ENCODE data around the gene NPHP3. TPM values are rescaled to one million over a fixed set of nuclear protein-coding genes. Genes with fewer than 3 reads are reported as not detected.

The NPHP3 gene
- total and polyA plus RNA-seq, 2 donors (not counting 1 experiment from before 2014, with no cell fraction given) = 18.4 to 47.8 TPM

- TF ChIP-seq EZH2 (IDR thresholded peaks at IDR 0.05; ENCODE audit: borderline replicate concordance, insufficient read depth, low read depth, low read length, poor library complexity, severe bottlenecking) (no peak), CTCF (IDR thresholded peaks at IDR 0.05) (no peak)
- H3K4me2 ChIP-seq (replicated peaks; ENCODE audit: low read depth, low read length, poor library complexity, severe bottlenecking) = no peak overlapping the region
- ChIA-PET POLR2A (interaction anchor here (0.6 kb wide), 1 partner anchor 769 kb away, joined by 3 read pairs; no protein-coding TSS in a partner anchor), CTCF (interaction anchor here (1.0 kb wide), 1 partner anchor 13 kb away, joined by 3 read pairs; no protein-coding TSS in a partner anchor)
- peaks cover 6 to 9% of the 10 kb centered on the region in 2 donors for H3K4me1 ChIP-seq (ENCODE audit: control insufficient read depth in 2 of 2, insufficient read depth in 2 of 2, low read length in 2 of 2)
- Mint-ChIP-seq H3K4me3 (no peak overlapping the region), H3K27ac (no peak overlapping the region), H3K27me3 (no peaks in the 10 kb centered on the region), H3K9me3 (ENCODE audit: insufficient read depth) (no peaks in the 10 kb centered on the region), H3K4me1 (peaks cover 10% of the 10 kb centered on the region)
- no peaks in the 10 kb centered on the region for H3K27me3 ChIP-seq (replicated peaks in 1 of 4; ENCODE audit: control extremely low read depth in 1 of 4, control insufficient read depth in 3 of 4, insufficient read depth in 4 of 4, low read length in 3 of 4)
- no peaks in the 10 kb centered on the region for H3K9me3 ChIP-seq (ENCODE audit: control extremely low read depth in 1 of 3, control insufficient read depth in 2 of 3, insufficient read depth in 1 of 3, low read length in 2 of 3)
- H2AFZ ChIP-seq (ENCODE audit: insufficient read depth, low read depth, low read length, poor library complexity, severe bottlenecking) = no peak overlapping the region
- intact Hi-C loops (cut with micrococcal nuclease) = loop anchor here (5.0 kb wide), 1 partner anchor 1833 kb away; the partner anchor contains the start of genes ANAPC13 and CEP63
- 89% methylated on average over 4 of the region's 5 CpGs for WGBS (ENCODE audit: insufficient coverage)
- no peak for DNase-seq
- H3K36me3 ChIP-seq (replicated peaks in 1 of 2; ENCODE audit: control extremely low read depth in 1 of 2, control insufficient read depth in 1 of 2, extremely low read depth in 1 of 2, insufficient read depth in 2 of 2, low read length in 1 of 2) = no peaks in the 10 kb centered on the region
- H3K27ac ChIP-seq (ENCODE audit: low read length in 2 of 2) = no peak overlapping the region
- H4K20me1 ChIP-seq (ENCODE audit: control insufficient read depth, insufficient read depth, low read length, poor library complexity, severe bottlenecking) = no peaks in the 10 kb centered on the region
- H3K4me3 ChIP-seq (ENCODE audit: control extremely low read depth in 1 of 5, extremely low read depth in 1 of 5, insufficient read depth in 1 of 5, low read depth in 2 of 5, low read length in 4 of 5) = no peak overlapping the region
- no peak overlapping the region for H3K9ac ChIP-seq (ENCODE audit: low read length)
- no peak for ATAC-seq (ENCODE audit: low read depth)
- H3K79me2 ChIP-seq (ENCODE audit: control insufficient read depth, insufficient read depth, low read length) = peaks cover 22% of the 10 kb centered on the region
Measured at GRCh38 chr3:132654721-132655120, 67.5 kb downstream of the NPHP3 start.

- no peaks in the 10 kb centered on the region for H3K27me3 ChIP-seq (replicated peaks in 1 of 4; ENCODE audit: control extremely low read depth in 1 of 4, control insufficient read depth in 3 of 4, insufficient read depth in 4 of 4, low read length in 3 of 4)
- no peak for DNase-seq
- H3K4me1 ChIP-seq (ENCODE audit: control insufficient read depth in 2 of 2, insufficient read depth in 2 of 2, low read length in 2 of 2) = peaks cover 5 to 9% of the 10 kb centered on the region in 2 donors
- TF ChIP-seq CTCF (IDR thresholded peaks at IDR 0.05) (no peak), EZH2 (IDR thresholded peaks at IDR 0.05; ENCODE audit: borderline replicate concordance, insufficient read depth, low read depth, low read length, poor library complexity, severe bottlenecking) (no peak)
- no peaks in the 10 kb centered on the region for H3K36me3 ChIP-seq (replicated peaks in 1 of 2; ENCODE audit: control extremely low read depth in 1 of 2, control insufficient read depth in 1 of 2, extremely low read depth in 1 of 2, insufficient read depth in 2 of 2, low read length in 1 of 2)
- POLR2A ChIA-PET = interaction anchor here (0.6 kb wide), 1 partner anchor 770 kb away, joined by 3 read pairs; no protein-coding TSS in a partner anchor
- CTCF ChIA-PET = interaction anchor here (1.0 kb wide), 1 partner anchor 13 kb away, joined by 3 read pairs; no protein-coding TSS in a partner anchor
- Mint-ChIP-seq H3K4me3 (no peak overlapping the region), H3K4me1 (peaks cover 8% of the 10 kb centered on the region), H3K9me3 (ENCODE audit: insufficient read depth) (no peaks in the 10 kb centered on the region), H3K27ac (no peak overlapping the region), H3K27me3 (no peaks in the 10 kb centered on the region)
- no peak overlapping the region for H3K27ac ChIP-seq (ENCODE audit: low read length in 2 of 2)
- H2AFZ ChIP-seq (ENCODE audit: insufficient read depth, low read depth, low read length, poor library complexity, severe bottlenecking) = no peak overlapping the region
- H3K4me3 ChIP-seq (ENCODE audit: control extremely low read depth in 1 of 5, extremely low read depth in 1 of 5, insufficient read depth in 1 of 5, low read depth in 2 of 5, low read length in 4 of 5) = no peak overlapping the region
- H3K9ac ChIP-seq (ENCODE audit: low read length) = no peak overlapping the region
- no peaks in the 10 kb centered on the region for H3K9me3 ChIP-seq (ENCODE audit: control extremely low read depth in 1 of 3, control insufficient read depth in 2 of 3, insufficient read depth in 1 of 3, low read length in 2 of 3)
- ATAC-seq (ENCODE audit: low read depth) = no peak
- no peak overlapping the region for H3K4me2 ChIP-seq (replicated peaks; ENCODE audit: low read depth, low read length, poor library complexity, severe bottlenecking)
- intact Hi-C loops (cut with micrococcal nuclease) = no loop called here
- no peaks in the 10 kb centered on the region for H4K20me1 ChIP-seq (ENCODE audit: control insufficient read depth, insufficient read depth, low read length, poor library complexity, severe bottlenecking)
- 92% methylated on average over 1 of the region's 2 CpGs for WGBS (ENCODE audit: insufficient coverage)
- peaks cover 18% of the 10 kb centered on the region for H3K79me2 ChIP-seq (ENCODE audit: control insufficient read depth, insufficient read depth, low read length)
Measured at GRCh38 chr3:132654190-132654589, 68.0 kb downstream of the NPHP3 start.

Measured in B cell (primary cell).